Calu3 (cell line): ENCODE measurements around the gene PPEF2. TPM values are rescaled to one million over a fixed set of nuclear protein-coding genes. Genes with fewer than 3 reads are reported as not detected.

ENCODE experiments used
- BruUV-seq: library from RNA; stranded (reverse); fragments of 400-500 nt; replicated peaks from 2 replicates; lab custom pipeline; 2021; lab: Mats Ljungman, UMichigan
- CTCF ChIA-PET: fragments of 300-600 bp; sonication (Branson Sonifier 250); formaldehyde crosslinking; loops from one replicate; lab custom pipeline; 2022; ENCODE audit warnings: antibody characterized with exemption; lab: Charles Lee
- DNase-seq: peaks from one replicate; pipeline ENCODE4 v3.0.0; 2022
- H3K27ac Mint-ChIP-seq: one replicate; pipeline ENCODE4 v1.8.0; 2022; ENCODE audit warnings: mixed read lengths; ENCODE audit not compliant: unreplicated experiment
- H3K27me3 Mint-ChIP-seq: one replicate; pipeline ENCODE4 v1.8.0; 2022; ENCODE audit warnings: mixed read lengths; ENCODE audit not compliant: unreplicated experiment
- H3K36me3 Mint-ChIP-seq: one replicate; pipeline ENCODE4 v1.8.0; 2022; ENCODE audit warnings: mild to moderate bottlenecking, moderate library complexity, mixed read lengths; ENCODE audit not compliant: insufficient read depth, unreplicated experiment
- H3K4me1 Mint-ChIP-seq: one replicate; pipeline ENCODE4 v1.8.0; 2022; ENCODE audit warnings: mild to moderate bottlenecking, low read depth, mixed read lengths; ENCODE audit not compliant: unreplicated experiment
- H3K4me3 Mint-ChIP-seq: one replicate; pipeline ENCODE4 v1.8.0; 2022; ENCODE audit warnings: mild to moderate bottlenecking, low read depth, moderate library complexity, mixed read lengths; ENCODE audit not compliant: unreplicated experiment
- H3K9me3 Mint-ChIP-seq: one replicate; pipeline ENCODE4 v1.8.0; 2022; ENCODE audit warnings: low read depth, mixed read lengths; ENCODE audit not compliant: unreplicated experiment
- CTCF ChIP-seq: fragments of 200-600 bp; IDR thresholded peaks from one replicate; pipeline ENCODE4 v1.8.0; 2022; ENCODE audit warnings: antibody characterized with exemption; ENCODE audit not compliant: unreplicated experiment
- intact Hi-C: fragments of 100-400 bp; cut with micrococcal nuclease; formaldehyde crosslinking; loops from one replicate; pipeline ENCODE4 v1.10.0; 2022; ENCODE audit not compliant: unreplicated experiment
- total RNA-seq: library from RNA; stranded (reverse); gene quantifications from 2 replicates; pipeline ENCODE4 v1.2.3, GENCODE V29; 2022

The PPEF2 gene
- total RNA-seq, 1 experiment from 2014 or later = not detected

- Mint-ChIP-seq H3K4me3 (no peak overlapping the region), H3K4me1 (no peaks in the 10 kb centered on the region), H3K27me3 (no peaks in the 10 kb centered on the region), H3K36me3 (no peaks in the 10 kb centered on the region), H3K27ac (no peak overlapping the region), H3K9me3 (no peaks in the 10 kb centered on the region)
- TF ChIP-seq CTCF = no peak
- intact Hi-C loops = no loop called here
- no peak for DNase-seq
- no TSS peak for BruUV-seq
- CTCF ChIA-PET = no interaction called here
These were observed 33.2 kb downstream of the PPEF2 start for GRCh38 chr4:75869100-75869499.

GRCh38 chr4:75867130-75867529 is 35.1 kb downstream of the PPEF2 start:
- Mint-ChIP-seq H3K27me3 (no peaks in the 10 kb centered on the region), H3K4me3 (no peak overlapping the region), H3K36me3 (no peaks in the 10 kb centered on the region), H3K27ac (no peak overlapping the region), H3K9me3 (no peaks in the 10 kb centered on the region), H3K4me1 (no peaks in the 10 kb centered on the region)
- intact Hi-C loops = no loop called here
- no TSS peak for BruUV-seq
- DNase-seq = no peak
- TF ChIP-seq CTCF = no peak
- CTCF ChIA-PET = interaction anchor here (0.6 kb wide), 1 partner anchor 23 kb away, joined by 4 read pairs; no protein-coding TSS in a partner anchor

GRCh38 chr4:75860606-75861005 is 41.6 kb downstream of the PPEF2 start:
- intact Hi-C loops = no loop called here
- CTCF ChIA-PET = interaction anchor here (0.5 kb wide), 1 partner anchor 63 kb away, joined by 7 read pairs; no protein-coding TSS in a partner anchor
- no peaks in the 10 kb centered on the region for H3K27me3 Mint-ChIP-seq
- no TSS peak for BruUV-seq
- H3K9me3 Mint-ChIP-seq = no peaks in the 10 kb centered on the region
- H3K27ac Mint-ChIP-seq = no peak overlapping the region
- TF ChIP-seq CTCF = no peak
- H3K36me3 Mint-ChIP-seq = no peaks in the 10 kb centered on the region
- no peaks in the 10 kb centered on the region for H3K4me1 Mint-ChIP-seq
- no peak for DNase-seq
- H3K4me3 Mint-ChIP-seq = no peak overlapping the region

GRCh38 chr4:75858721-75859120 is 43.5 kb downstream of the PPEF2 start:
- Mint-ChIP-seq H3K4me3 (no peak overlapping the region), H3K27ac (no peak overlapping the region), H3K9me3 (no peaks in the 10 kb centered on the region), H3K36me3 (no peaks in the 10 kb centered on the region), H3K4me1 (no peaks in the 10 kb centered on the region), H3K27me3 (peaks cover 8% of the 10 kb centered on the region)
- no peak for TF ChIP-seq CTCF
- no peak for DNase-seq
- intact Hi-C loops = no loop called here
- no TSS peak for BruUV-seq
- CTCF ChIA-PET = no interaction called here
